Right lobe of liver (tissue), 4 donors: ENCODE measurements around the gene BICDL2.

Experiments
- POLR2A ChIP-seq: fragments of 450-650 bp; IDR thresholded peaks from one replicate; pipeline ENCODE4 v1.6.1; 2017; ENCODE audit warnings: antibody characterized with exemption, mild to moderate bottlenecking
- TF ChIP-seq, protein P1 (sequence below), 4 donors: fragments of 200-600 bp in 3 of 4; fragments of 450-650 bp in 1 of 4; IDR thresholded peaks; one replicate each; pipeline versions ENCODE4 v1.5.1 to v1.8.0; 2016 to 2022; ENCODE audit warnings: antibody characterized with exemption in 4 of 4, mild to moderate bottlenecking in 2 of 4
- donor health status: DM: no; HTN: no; CAD: no.
- donor health status: DM: no; HTN: no; CAD: no.
- donor health status: DM: no; HTN: yes; CAD: no.

DNA sequence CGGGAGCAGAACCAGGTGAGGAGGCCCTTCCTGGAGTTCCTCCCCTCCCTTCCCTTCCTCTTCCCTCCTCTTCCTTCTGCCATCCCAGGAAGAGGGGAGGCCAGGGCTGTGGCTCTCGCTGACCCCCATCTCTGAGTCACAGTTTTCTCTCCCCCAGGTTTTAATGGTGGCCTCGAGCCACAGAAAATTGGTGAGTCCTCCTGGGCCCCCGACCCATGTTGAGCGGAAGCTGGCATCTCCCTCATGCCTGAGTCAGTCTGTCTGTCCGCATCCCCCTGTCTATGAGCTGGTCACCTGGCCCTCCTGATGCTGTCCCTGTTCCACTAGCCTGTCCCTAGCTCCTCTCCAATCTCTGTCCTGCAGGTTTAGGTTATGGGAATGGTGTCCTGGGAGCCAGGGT is 36.8 kb downstream of the BICDL2 start:
- TF ChIP-seq, protein P1, sequence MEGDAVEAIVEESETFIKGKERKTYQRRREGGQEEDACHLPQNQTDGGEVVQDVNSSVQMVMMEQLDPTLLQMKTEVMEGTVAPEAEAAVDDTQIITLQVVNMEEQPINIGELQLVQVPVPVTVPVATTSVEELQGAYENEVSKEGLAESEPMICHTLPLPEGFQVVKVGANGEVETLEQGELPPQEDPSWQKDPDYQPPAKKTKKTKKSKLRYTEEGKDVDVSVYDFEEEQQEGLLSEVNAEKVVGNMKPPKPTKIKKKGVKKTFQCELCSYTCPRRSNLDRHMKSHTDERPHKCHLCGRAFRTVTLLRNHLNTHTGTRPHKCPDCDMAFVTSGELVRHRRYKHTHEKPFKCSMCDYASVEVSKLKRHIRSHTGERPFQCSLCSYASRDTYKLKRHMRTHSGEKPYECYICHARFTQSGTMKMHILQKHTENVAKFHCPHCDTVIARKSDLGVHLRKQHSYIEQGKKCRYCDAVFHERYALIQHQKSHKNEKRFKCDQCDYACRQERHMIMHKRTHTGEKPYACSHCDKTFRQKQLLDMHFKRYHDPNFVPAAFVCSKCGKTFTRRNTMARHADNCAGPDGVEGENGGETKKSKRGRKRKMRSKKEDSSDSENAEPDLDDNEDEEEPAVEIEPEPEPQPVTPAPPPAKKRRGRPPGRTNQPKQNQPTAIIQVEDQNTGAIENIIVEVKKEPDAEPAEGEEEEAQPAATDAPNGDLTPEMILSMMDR (IDR thresholded peaks at IDR 0.05) = no peak
- no peak for TF ChIP-seq POLR2A
